Fibroblast of villous mesenchyme (primary cell): ENCODE results near the gene TNS3. TPM values are rescaled to one million over a fixed set of nuclear protein-coding genes. Genes with fewer than 3 reads are reported as not detected.

Experiments used
- DNase-seq: peaks from one replicate; pipeline ENCODE4 v3.0.0-alpha.2; 2010; ENCODE audit warnings: low read depth
- H3K4me3 ChIP-seq: 2 replicates; pipeline ENCODE4 v1.5.1; 2011; ENCODE audit warnings: low read depth, mild to moderate bottlenecking, low read length
- CTCF ChIP-seq: IDR thresholded peaks from 2 replicates; pipeline ENCODE4 v1.5.1; 2012; ENCODE audit warnings: low read depth, mild to moderate bottlenecking, low read length; ENCODE audit not compliant: insufficient read depth
- total RNA-seq: library from RNA; depleted of rRNA; stranded (reverse); fragments of >200 nt; gene quantifications from 2 replicates; pipeline ENCODE4 v1.2.3, GENCODE V29; 2012

Gene TNS3
- total RNA-seq, 1 donor = 202 TPM

GRCh38 chr7:47411281-47411869, 170.5 kb downstream of the TNS3 start:
- H3K4me3 ChIP-seq = no peak overlapping the region
- TF ChIP-seq CTCF = no peak
- DNase-seq = no peak

- no peak for TF ChIP-seq CTCF
- no peak for DNase-seq
Observed at GRCh38 chr7:47408675-47409074, 173.2 kb downstream of the TNS3 start.

GRCh38 chr7:47407821-47408674, 173.9 kb downstream of the TNS3 start:
- no peak overlapping the region for H3K4me3 ChIP-seq
- DNase-seq = no peak
- no peak for TF ChIP-seq CTCF

More at GRCh38 chr7:47408675-47409074, 173.2 kb downstream of the TNS3 start:
- H3K4me3 ChIP-seq = no peak overlapping the region

GRCh38 chr7:47407136-47407535, 174.8 kb downstream of the TNS3 start:
- no peak for TF ChIP-seq CTCF
- no peak overlapping the region for H3K4me3 ChIP-seq
- DNase-seq = no peak

- no peak for DNase-seq
- no peak overlapping the region for H3K4me3 ChIP-seq
- no peak for TF ChIP-seq CTCF
Observed at GRCh38 chr7:47406801-47407129, 175.1 kb downstream of the TNS3 start.

- DNase-seq = peak; percentile 80
- H3K4me3 ChIP-seq = no peak overlapping the region
- no peak for TF ChIP-seq CTCF
Observed at GRCh38 chr7:47405921-47406800, 175.8 kb downstream of the TNS3 start.
